GM23338 (cell line): Measurements from ENCODE around the gene ADGRD1.
"Not testable (repeated sequence)": the region's sequence is repeated elsewhere in the genome, so short reads cannot be mapped to it uniquely, and the experiment has no call there.

Experiments used
- CREB1 ChIP-seq: fragments of 250-450 bp; sonication (Bioruptor Pico); IDR thresholded peaks from 2 replicates; pipeline ENCODE4 v1.5.0; 2020; ENCODE audit warnings: low read depth, mild to moderate bottlenecking, moderate library complexity
- CTCF ChIP-seq, 2 experiments: fragments of 200-600 bp in 1 of 2; sonication (generic) in 1 of 2; conservative IDR thresholded peaks; 2 replicates each; pipeline versions ENCODE4 v1.5.1 to v1.6.1; 2016 to 2017; ENCODE audit warnings: antibody characterized with exemption in 2 of 2, low read depth in 2 of 2, mild to moderate bottlenecking in 2 of 2, moderate library complexity in 1 of 2
- EZH2 ChIP-seq: fragments of 200-600 bp; sonication (generic); IDR thresholded peaks from one replicate; pipeline ENCODE4 v1.8.0; 2017; ENCODE audit warnings: antibody characterized with exemption, mild to moderate bottlenecking, low read depth; ENCODE audit not compliant: unreplicated experiment
- EZH2phosphoT487 ChIP-seq: fragments of 200-600 bp; sonication (generic); IDR thresholded peaks from one replicate; pipeline ENCODE4 v1.8.1; 2018; ENCODE audit warnings: antibody characterized with exemption; ENCODE audit not compliant: unreplicated experiment
- JUNB ChIP-seq: IDR thresholded peaks from one replicate; pipeline ENCODE4 v1.6.1; 2016; ENCODE audit warnings: antibody characterized with exemption; ENCODE audit not compliant: unreplicated experiment
- NANOG ChIP-seq: IDR thresholded peaks from 2 replicates; pipeline ENCODE4 v1.6.1; 2016; ENCODE audit warnings: antibody characterized with exemption, borderline replicate concordance
- POLR2AphosphoS5 ChIP-seq: IDR thresholded peaks from 2 replicates; pipeline ENCODE4 v1.6.1; 2016; ENCODE audit warnings: antibody characterized with exemption, low read depth
- REST ChIP-seq: IDR thresholded peaks from one replicate; pipeline ENCODE4 v1.6.1; 2018; ENCODE audit warnings: antibody characterized with exemption; ENCODE audit not compliant: unreplicated experiment

DNA sequence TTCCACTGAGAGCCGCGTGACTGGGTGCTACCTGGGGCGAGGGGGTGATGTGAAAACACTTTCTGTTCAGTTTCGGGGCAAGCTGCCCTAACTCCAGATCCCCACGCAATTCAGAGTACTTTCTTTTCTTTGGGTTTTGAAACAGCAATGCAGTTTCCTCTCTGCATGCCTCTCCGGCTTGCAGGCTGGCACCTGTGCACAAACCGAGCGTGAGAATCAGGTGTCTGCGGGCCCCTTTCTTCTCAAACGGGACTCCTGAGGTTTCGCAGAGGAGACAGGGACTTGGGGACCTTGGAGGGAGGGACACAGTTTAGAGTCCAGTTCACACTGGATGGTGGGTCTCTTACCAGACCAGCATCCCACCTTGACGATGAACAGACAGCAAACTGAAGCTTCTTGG, 118.2 kb downstream of the ADGRD1 start:
- TF ChIP-seq CTCF (conservative IDR thresholded peaks at IDR 0.05; ENCODE audit: low read depth in 2 of 2); REST; EZH2; POLR2AphosphoS5; CREB1; EZH2phosphoT487; JUNB; NANOG: not testable (repeated sequence)
